K562 (cell line): ENCODE results near the gene GABRB2. TPM values are rescaled to one million over a fixed set of nuclear protein-coding genes. Genes with fewer than 3 reads are reported as not detected.

ENCODE experiments used
- ATAC-seq: fragments of 200-7000 bp; cut with Tn5 transposase; 3 replicates; pipeline ENCODE4 v1.9.1; 2020; ENCODE audit warnings: moderate library complexity
- BruUV-seq: library from RNA; stranded (reverse); fragments of 400-500 nt; replicated peaks from 2 replicates; lab custom pipeline; 2021; lab: Mats Ljungman, UMichigan
- CTCF ChIA-PET: fragments of 300-600 bp; formaldehyde crosslinking; extraction: SDS; loops from one replicate; lab custom pipeline; 2021; ENCODE audit warnings: low intra/inter-chr PET ratio; lab: Yijun Ruan, JAX
- POLR2A ChIA-PET: fragments of 300-600, 350-650 bp; sonication (Branson Sonifier 250); formaldehyde crosslinking; extraction: SDS; loops from one replicate; lab custom pipeline; 2021; ENCODE audit warnings: antibody characterized with exemption, inconsistent platforms; lab: Yijun Ruan, JAX
- DNase-seq, 4 experiments: peaks; one replicate each; pipeline versions ENCODE4 v3.0.0 to v3.0.0-alpha.2; 2011 to 2018; ENCODE audit warnings: low spot score in 3 of 4, mixed read lengths in 3 of 4; ENCODE audit errors: extremely low read depth in 1 of 4
- FAIRE-seq: peaks from 2 replicates; lab custom pipeline; 2011; peaks lifted over from hg19 to GRCh38; lab: Jason Lieb, UNC
- H2AFZ ChIP-seq: 2 replicates; pipeline ENCODE4 v1.6.0; 2011; ENCODE audit warnings: low read depth, low read length, control low read depth, inconsistent platforms
- H3K27ac ChIP-seq: fragments of 200-600 bp; 3 replicates; pipeline ENCODE4 v1.8.0; 2011; ENCODE audit warnings: low read depth, mild to moderate bottlenecking, control low read depth, inconsistent platforms, low read length, moderate library complexity, mixed read lengths; ENCODE audit errors: extremely low read depth
- H3K27me3 ChIP-seq, 2 experiments: fragments of 300-600 bp in 1 of 2; 2 replicates in 1 of 2; 3 replicates in 1 of 2; pipeline versions ENCODE4 v1.6.0 to v1.8.0; 2011; ENCODE audit warnings: inconsistent platforms in 2 of 2, low read length in 2 of 2, mild to moderate bottlenecking in 1 of 2, mixed read lengths in 1 of 2, moderate library complexity in 1 of 2; ENCODE audit not compliant: control insufficient read depth in 2 of 2, insufficient read depth in 2 of 2
- H3K36me3 ChIP-seq: fragments of 300-600 bp; 3 replicates; pipeline ENCODE4 v1.8.0; 2011; ENCODE audit warnings: mild to moderate bottlenecking, low read length, inconsistent platforms; ENCODE audit not compliant: control insufficient read depth, insufficient read depth
- H3K4me1 ChIP-seq, 2 experiments: fragments of 200-600 bp in 1 of 2; replicated peaks in 1 of 2; 2 replicates in 1 of 2; 3 replicates in 1 of 2; pipeline versions ENCODE4 v1.5.1 to v1.8.0; 2011; ENCODE audit warnings: inconsistent platforms in 2 of 2, low read length in 2 of 2, mild to moderate bottlenecking in 1 of 2, mixed read lengths in 1 of 2, moderate library complexity in 1 of 2; ENCODE audit not compliant: control insufficient read depth in 2 of 2, insufficient read depth in 2 of 2
- H3K4me2 ChIP-seq: 2 replicates; pipeline ENCODE4 v1.6.1; 2011; ENCODE audit warnings: low read length, control low read depth, inconsistent platforms, mixed read lengths; ENCODE audit not compliant: insufficient read depth
- H3K4me3 ChIP-seq: fragments of 200-600 bp; sonication (generic), shearing (Covaris generic); 2 replicates; pipeline ENCODE4 v1.5.1; 2016; ENCODE audit warnings: control low read depth, inconsistent platforms
- H3K79me2 ChIP-seq: fragments of 200-600 bp; 3 replicates; pipeline ENCODE4 v1.8.0; 2011; ENCODE audit warnings: low read length, inconsistent platforms; ENCODE audit not compliant: control insufficient read depth, insufficient read depth
- H3K9ac ChIP-seq, 2 experiments: 2 replicates each; pipeline versions ENCODE4 v1.6.0 to v1.6.1; 2011; ENCODE audit warnings: low read depth in 2 of 2, low read length in 2 of 2, control low read depth in 1 of 2, inconsistent platforms in 1 of 2, mild to moderate bottlenecking in 1 of 2, mixed read lengths in 1 of 2; ENCODE audit not compliant: insufficient read depth in 1 of 2
- H3K9me1 ChIP-seq: one replicate; pipeline ENCODE4 v1.6.0; 2011; ENCODE audit warnings: inconsistent platforms, mild to moderate bottlenecking, low read length, moderate library complexity; ENCODE audit not compliant: control insufficient read depth, insufficient read depth
- H3K9me3 ChIP-seq: replicated peaks from 2 replicates; pipeline ENCODE4 v1.5.1; 2011; ENCODE audit warnings: low read depth, low read length, inconsistent platforms; ENCODE audit not compliant: control insufficient read depth, insufficient read depth
- H4K20me1 ChIP-seq: replicated peaks from 2 replicates; pipeline ENCODE4 v1.6.1; 2011; ENCODE audit warnings: low read length, inconsistent platforms, mixed read lengths; ENCODE audit not compliant: control insufficient read depth, insufficient read depth
- C11orf30 ChIP-seq: fragments of 450-650 bp; IDR thresholded peaks from 2 replicates; pipeline ENCODE4 v1.6.1; 2016; ENCODE audit warnings: low read depth, mild to moderate bottlenecking
- COPS2 ChIP-seq: fragments of 450-650 bp; conservative IDR thresholded peaks from 2 replicates; pipeline ENCODE4 v1.6.1; 2016; ENCODE audit warnings: mild to moderate bottlenecking, moderate library complexity
- DPF2 ChIP-seq: fragments of 450-650 bp; IDR thresholded peaks from 2 replicates; pipeline ENCODE4 v1.6.1; 2016
- EZH2 ChIP-seq: IDR thresholded peaks from 2 replicates; pipeline ENCODE4 v1.6.1; 2012; ENCODE audit warnings: low read depth, mild to moderate bottlenecking, inconsistent platforms, low read length, borderline replicate concordance
- JUND ChIP-seq, 2 experiments: IDR thresholded peaks; 2 replicates in 1 of 2; 3 replicates in 1 of 2; pipeline ENCODE4 v1.6.1; 2011; ENCODE audit warnings: borderline replicate concordance in 2 of 2, low read depth in 2 of 2, low read length in 2 of 2, improper control_type of control experiment in 1 of 2, missing biosample characterization in 1 of 2, missing genetic modification characterization in 1 of 2, missing genetic modification reagents in 1 of 2
- KLF6 ChIP-seq: fragments of 250-450 bp; sonication (Bioruptor Pico); IDR thresholded peaks from 2 replicates; pipeline ENCODE4 v1.4.0; 2020; ENCODE audit warnings: mild to moderate bottlenecking, moderate library complexity, borderline replicate concordance
- MAFF ChIP-seq: IDR thresholded peaks from 2 replicates; pipeline ENCODE4 v1.6.1; 2012; ENCODE audit warnings: low read length, improper control_type of control experiment
- MTA2 ChIP-seq: fragments of 450-650 bp; IDR thresholded peaks from 2 replicates; pipeline ENCODE4 v1.6.1; 2016; ENCODE audit warnings: low read depth
- PTTG1 ChIP-seq: fragments of 450-650 bp; IDR thresholded peaks from 2 replicates; pipeline ENCODE4 v1.6.1; 2016; ENCODE audit warnings: low read depth, mild to moderate bottlenecking, missing genetic modification characterization, missing compliant biosample characterization
- ZNF217 ChIP-seq: sonication (generic); formaldehyde crosslinking; IDR thresholded peaks from 2 replicates; pipeline ENCODE4 v1.8.0; 2022; ENCODE audit warnings: mild to moderate bottlenecking, missing genetic modification reagents
- ZNF224 ChIP-seq: sonication (generic); formaldehyde crosslinking; IDR thresholded peaks from 2 replicates; pipeline ENCODE4 v1.8.0; 2022; ENCODE audit warnings: mild to moderate bottlenecking, missing genetic modification reagents
- ZNF408 ChIP-seq: fragments of 250-450 bp; sonication (Bioruptor Pico); IDR thresholded peaks from 2 replicates; pipeline ENCODE4 v1.4.0; 2020; ENCODE audit warnings: low read depth, mild to moderate bottlenecking, moderate library complexity
- WGBS: fragments of 100-300 bp; shearing (Covaris generic); methylation state at CpG from one replicate; pipeline ENCODE4 v1.1.6; 2016; ENCODE audit warnings: low coverage, mixed read lengths; ENCODE audit not compliant: insufficient coverage; ENCODE audit errors: missing lambda C conversion rate; 5-methylcytosine and 5-hydroxymethylcytosine counted together
- in situ Hi-C: fragments of 300-500 bp; cut with MboI; formaldehyde crosslinking; loops from 4 replicates; pipeline ENCODE4 v1.15.0; 2018; ENCODE audit warnings: inconsistent platforms, mixed read lengths
- intact Hi-C: fragments of 100-400 bp; cut with micrococcal nuclease; formaldehyde crosslinking; loops from 2 replicates; pipeline ENCODE4 v1.14.2; 2022
- polyA plus RNA-seq, 8 experiments: library from polyadenylated mRNA; depleted of rRNA in 4 of 8; stranded (reverse) in 5 of 8; unstranded in 3 of 8; fragments of >200 nt; fragmentation: Nextera tagmentation in 2 of 8; fragmentation: Illumina TruSeq in 1 of 8; extraction: Ambion mirVana in 2 of 8; extraction: Trizol in 1 of 8; gene quantifications; 2 replicates each; pipeline versions ENCODE4 v1.2.1 to v1.2.3, GENCODE V29; 2011 to 2014; ENCODE audit warnings: inconsistent platforms in 1 of 8, missing spikeins in 1 of 8
- total RNA-seq, 7 experiments: library from RNA; depleted of rRNA in 6 of 7; stranded (reverse); fragments of >200 nt in 6 of 7; fragmentation: Illumina TruSeq in 2 of 7; extraction: Trizol in 2 of 7; gene quantifications; 2 replicates each; pipeline versions ENCODE4 v1.2.1 to v1.2.3, GENCODE V29; 2011 to 2021; ENCODE audit warnings: low replicate concordance in 1 of 7
- TF ChIP-seq, protein P1 (sequence below): IDR thresholded peaks from 2 replicates; pipeline ENCODE4 v1.6.1; 2011; ENCODE audit warnings: borderline replicate concordance, low read depth, mild to moderate bottlenecking, moderate library complexity, low read length; ENCODE audit not compliant: insufficient read depth, poor library complexity, severe bottlenecking
- TF ChIP-seq, protein P2 (sequence below): IDR thresholded peaks from 3 replicates; pipeline ENCODE4 v1.6.1; 2011; ENCODE audit warnings: borderline replicate concordance, mild to moderate bottlenecking; ENCODE audit not compliant: insufficient read length, insufficient read depth
- TF ChIP-seq, protein P3 (sequence below): fragments of 450-650 bp; IDR thresholded peaks from 2 replicates; pipeline ENCODE4 v1.6.1; 2018; ENCODE audit not compliant: partially characterized antibody

Gene GABRB2
- total and polyA plus RNA-seq, 9 of the 15 experiments (the other 6 are each of a cell fraction or from before 2014, with no cell fraction given) = not detected

GRCh38 chr5:161273410-161273809 lies 273.1 kb downstream of the GABRB2 start (continued):
- TF ChIP-seq, protein P1, sequence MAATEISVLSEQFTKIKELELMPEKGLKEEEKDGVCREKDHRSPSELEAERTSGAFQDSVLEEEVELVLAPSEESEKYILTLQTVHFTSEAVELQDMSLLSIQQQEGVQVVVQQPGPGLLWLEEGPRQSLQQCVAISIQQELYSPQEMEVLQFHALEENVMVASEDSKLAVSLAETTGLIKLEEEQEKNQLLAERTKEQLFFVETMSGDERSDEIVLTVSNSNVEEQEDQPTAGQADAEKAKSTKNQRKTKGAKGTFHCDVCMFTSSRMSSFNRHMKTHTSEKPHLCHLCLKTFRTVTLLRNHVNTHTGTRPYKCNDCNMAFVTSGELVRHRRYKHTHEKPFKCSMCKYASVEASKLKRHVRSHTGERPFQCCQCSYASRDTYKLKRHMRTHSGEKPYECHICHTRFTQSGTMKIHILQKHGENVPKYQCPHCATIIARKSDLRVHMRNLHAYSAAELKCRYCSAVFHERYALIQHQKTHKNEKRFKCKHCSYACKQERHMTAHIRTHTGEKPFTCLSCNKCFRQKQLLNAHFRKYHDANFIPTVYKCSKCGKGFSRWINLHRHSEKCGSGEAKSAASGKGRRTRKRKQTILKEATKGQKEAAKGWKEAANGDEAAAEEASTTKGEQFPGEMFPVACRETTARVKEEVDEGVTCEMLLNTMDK = no peak
- TF ChIP-seq ZNF217 (no peak), DPF2 (no peak), C11orf30 (no peak), ZNF408 (CRISPR knock-in tag) (no peak), EZH2 (no peak)
- TF ChIP-seq, protein P2, sequence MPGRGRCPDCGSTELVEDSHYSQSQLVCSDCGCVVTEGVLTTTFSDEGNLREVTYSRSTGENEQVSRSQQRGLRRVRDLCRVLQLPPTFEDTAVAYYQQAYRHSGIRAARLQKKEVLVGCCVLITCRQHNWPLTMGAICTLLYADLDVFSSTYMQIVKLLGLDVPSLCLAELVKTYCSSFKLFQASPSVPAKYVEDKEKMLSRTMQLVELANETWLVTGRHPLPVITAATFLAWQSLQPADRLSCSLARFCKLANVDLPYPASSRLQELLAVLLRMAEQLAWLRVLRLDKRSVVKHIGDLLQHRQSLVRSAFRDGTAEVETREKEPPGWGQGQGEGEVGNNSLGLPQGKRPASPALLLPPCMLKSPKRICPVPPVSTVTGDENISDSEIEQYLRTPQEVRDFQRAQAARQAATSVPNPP = no peak
- TF ChIP-seq, all 486 proteins: peak for 0

DNA sequence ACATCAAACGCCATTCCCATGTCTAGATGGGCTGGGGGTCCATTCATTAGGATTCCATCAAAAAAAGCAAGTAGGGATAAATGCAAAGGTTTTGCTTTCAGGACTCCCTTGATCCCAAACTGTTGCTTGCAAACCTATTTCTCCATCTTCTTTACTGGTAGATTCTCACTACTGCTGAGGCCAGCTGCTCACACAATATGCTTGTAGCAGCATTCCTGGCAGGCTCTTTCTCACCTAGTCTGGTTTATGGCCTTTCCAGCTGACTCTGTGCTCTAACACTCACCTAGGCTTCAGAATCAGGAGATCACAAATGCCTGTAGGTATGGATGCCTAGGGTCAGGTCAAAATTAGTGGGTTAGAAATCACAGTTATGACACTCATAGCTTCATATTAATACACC lies 274.7 kb downstream of the GABRB2 start:
- no peaks in the 10 kb centered on the region for H3K9me3 ChIP-seq
- TF ChIP-seq MTA2 (no peak), JUND (IDR thresholded peaks at IDR 0.05; ENCODE audit: borderline replicate concordance, low read depth, low read length) (no peak), JUND (tag; IDR thresholded peaks at IDR 0.05; ENCODE audit: borderline replicate concordance, low read depth, low read length) (no peak), PTTG1 (tag) (no peak), KLF6 (CRISPR knock-in tag) (no peak), MAFF (no peak), ZNF224 (CRISPR knock-in tag) (no peak), COPS2 (no peak)
- TF ChIP-seq, protein P3, sequence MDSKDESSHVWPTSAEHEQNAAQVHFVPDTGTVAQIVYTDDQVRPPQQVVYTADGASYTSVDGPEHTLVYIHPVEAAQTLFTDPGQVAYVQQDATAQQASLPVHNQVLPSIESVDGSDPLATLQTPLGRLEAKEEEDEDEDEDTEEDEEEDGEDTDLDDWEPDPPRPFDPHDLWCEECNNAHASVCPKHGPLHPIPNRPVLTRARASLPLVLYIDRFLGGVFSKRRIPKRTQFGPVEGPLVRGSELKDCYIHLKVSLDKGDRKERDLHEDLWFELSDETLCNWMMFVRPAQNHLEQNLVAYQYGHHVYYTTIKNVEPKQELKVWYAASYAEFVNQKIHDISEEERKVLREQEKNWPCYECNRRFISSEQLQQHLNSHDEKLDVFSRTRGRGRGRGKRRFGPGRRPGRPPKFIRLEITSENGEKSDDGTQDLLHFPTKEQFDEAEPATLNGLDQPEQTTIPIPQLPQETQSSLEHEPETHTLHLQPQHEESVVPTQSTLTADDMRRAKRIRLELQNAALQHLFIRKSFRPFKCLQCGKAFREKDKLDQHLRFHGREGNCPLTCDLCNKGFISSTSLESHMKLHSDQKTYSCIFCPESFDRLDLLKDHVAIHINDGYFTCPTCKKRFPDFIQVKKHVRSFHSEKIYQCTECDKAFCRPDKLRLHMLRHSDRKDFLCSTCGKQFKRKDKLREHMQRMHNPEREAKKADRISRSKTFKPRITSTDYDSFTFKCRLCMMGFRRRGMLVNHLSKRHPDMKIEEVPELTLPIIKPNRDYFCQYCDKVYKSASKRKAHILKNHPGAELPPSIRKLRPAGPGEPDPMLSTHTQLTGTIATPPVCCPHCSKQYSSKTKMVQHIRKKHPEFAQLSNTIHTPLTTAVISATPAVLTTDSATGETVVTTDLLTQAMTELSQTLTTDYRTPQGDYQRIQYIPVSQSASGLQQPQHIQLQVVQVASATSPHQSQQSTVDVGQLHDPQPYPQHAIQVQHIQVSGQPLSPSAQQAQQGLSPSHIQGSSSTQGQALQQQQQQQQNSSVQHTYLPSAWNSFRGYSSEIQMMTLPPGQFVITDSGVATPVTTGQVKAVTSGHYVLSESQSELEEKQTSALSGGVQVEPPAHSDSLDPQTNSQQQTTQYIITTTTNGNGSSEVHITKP = no peak

More for the DNA sequence above, 274.7 kb downstream of the GABRB2 start:
- Histone ChIP-seq H3K4me1 (no peaks in the 10 kb centered on the region), H3K27me3 (no peaks in the 10 kb centered on the region), H3K4me3 (no peak overlapping the region), H3K27ac (no peak overlapping the region), H3K36me3 (no peaks in the 10 kb centered on the region), H3K9ac (no peak overlapping the region), H3K79me2 (no peaks in the 10 kb centered on the region), H2AFZ (no peak overlapping the region), H3K4me2 (no peak overlapping the region), H3K9me1 (no peaks in the 10 kb centered on the region), H4K20me1 (no peaks in the 10 kb centered on the region)
- FAIRE-seq (no peak), DNase-seq (no peak), ATAC-seq (no peak)
- intact Hi-C loops = no loop called here
- 0% methylated on average over 1 of the region's 1 CpG for WGBS
- no TSS peak for BruUV-seq
- POLR2A ChIA-PET = no interaction called here
- CTCF ChIA-PET = no interaction called here
- in situ Hi-C loops = no loop called here
